Measurements from ENCODE around the gene LZTS3. TPM values are rescaled to one million over a fixed set of nuclear protein-coding genes. Genes with fewer than 3 reads are reported as not detected.

LZTS3 gene
- total and polyA plus RNA-seq, 10 of the 15 experiments (the other 5 are each of a cell fraction or from before 2014, with no cell fraction given), result 0.03 to 0.90 (median 0.22) TPM

GRCh38 chr20:3123542-3123941, 49.8 kb downstream of the LZTS3 start:
- SMC1A ChIA-PET (ENCODE audit: uncharacterized antibody, unreplicated experiment), result no interaction called here
- Histone ChIP-seq H2AFZ (ENCODE audit: control insufficient read depth, low read depth, low read length) (no peak overlapping the region), H3K9me3 (replicated peaks; ENCODE audit: control insufficient read depth, insufficient read depth, low read length) (peaks cover 6% of the 10 kb centered on the region; the same call in 2 of the 3 replicates), H3K4me1 (ENCODE audit: control insufficient read depth, insufficient read depth, low read length) (no peaks in the 10 kb centered on the region), H3K4me3 (no peak overlapping the region), H3K27ac (ENCODE audit: control insufficient read depth, insufficient read depth) (no peak overlapping the region), H3K36me3 (ENCODE audit: control insufficient read depth in 2 of 2, insufficient read depth in 2 of 2, low read length in 1 of 2) (peaks cover 6% of the 10 kb centered on the region in 2 experiments; a peak in 3 of 4 replicates), H3K27me3 (replicated peaks in 1 of 2; ENCODE audit: control insufficient read depth in 2 of 2, insufficient read depth in 2 of 2, low read length in 1 of 2) (no peaks in the 10 kb centered on the region), H4K20me1 (ENCODE audit: control insufficient read depth, insufficient read depth) (no peaks in the 10 kb centered on the region), H3K9ac (ENCODE audit: control insufficient read depth, insufficient read depth, low read length) (no peak overlapping the region), H3K4me2 (ENCODE audit: control insufficient read depth, insufficient read depth) (no peak overlapping the region), H3K79me2 (ENCODE audit: control insufficient read depth, insufficient read depth, low read length) (no peaks in the 10 kb centered on the region)
- WGBS (ENCODE audit: insufficient coverage, insufficient replicate concordance, low lambda C conversion rate, missing lambda C conversion rate), result 94% methylated on average over 1 of the region's 1 CpG
- intact Hi-C loops (cut with micrococcal nuclease; ENCODE audit: unreplicated experiment), result no loop called here
- POLR2A ChIA-PET, result no interaction called here
- no peak for ATAC-seq
- in situ Hi-C loops (cut with MboI), result no loop called here
- no TSS peak for BruUV-seq (replicated peaks)
- RAD21 ChIA-PET (ENCODE audit: unreplicated experiment), result no interaction called here
- CTCF ChIA-PET, result interaction anchor here (1.1 kb wide), 1 partner anchor 10 kb away, joined by 3 read pairs; no protein-coding TSS in a partner anchor
- no peak for FAIRE-seq
- DNase-seq (ENCODE audit: low read depth, low spot score), result no peak
- TF ChIP-seq BACH1 (IDR thresholded peaks at IDR 0.05; ENCODE audit: borderline replicate concordance), result no peak
- TF ChIP-seq ZSCAN29 (IDR thresholded peaks at IDR 0.05), result no peak

- Histone ChIP-seq H4K20me1 (ENCODE audit: control insufficient read depth, insufficient read depth) (no peaks in the 10 kb centered on the region), H3K9me3 (replicated peaks; ENCODE audit: control insufficient read depth, insufficient read depth, low read length) (peaks cover 6% of the 10 kb centered on the region; the same call in 2 of the 3 replicates), H3K27me3 (replicated peaks in 1 of 2; ENCODE audit: control insufficient read depth in 2 of 2, insufficient read depth in 2 of 2, low read length in 1 of 2) (no peaks in the 10 kb centered on the region), H3K4me1 (ENCODE audit: control insufficient read depth, insufficient read depth, low read length) (no peaks in the 10 kb centered on the region), H3K9ac (ENCODE audit: control insufficient read depth, insufficient read depth, low read length) (no peak overlapping the region), H3K27ac (ENCODE audit: control insufficient read depth, insufficient read depth) (no peak overlapping the region), H3K79me2 (ENCODE audit: control insufficient read depth, insufficient read depth, low read length) (no peaks in the 10 kb centered on the region), H3K36me3 (ENCODE audit: control insufficient read depth in 2 of 2, insufficient read depth in 2 of 2, low read length in 1 of 2) (peaks cover 6% of the 10 kb centered on the region in 2 experiments; a peak in 3 of 4 replicates), H2AFZ (ENCODE audit: control insufficient read depth, low read depth, low read length) (no peak overlapping the region), H3K4me3 (no peak overlapping the region), H3K4me2 (ENCODE audit: control insufficient read depth, insufficient read depth) (no peak overlapping the region)
- RAD21 ChIA-PET (ENCODE audit: unreplicated experiment), result interaction anchor here (1.1 kb wide), 1 partner anchor 194 kb away, joined by 3 read pairs; no protein-coding TSS in a partner anchor
- ATAC-seq (no peak), FAIRE-seq (no peak), DNase-seq (ENCODE audit: low read depth, low spot score) (no peak)
- intact Hi-C loops (cut with micrococcal nuclease; ENCODE audit: unreplicated experiment) (no loop called here), in situ Hi-C loops (cut with MboI) (no loop called here)
- WGBS (ENCODE audit: insufficient coverage, insufficient replicate concordance, low lambda C conversion rate, missing lambda C conversion rate), result 92% methylated on average over 12 of the region's 12 CpGs
- POLR2A ChIA-PET, result no interaction called here
- SMC1A ChIA-PET (ENCODE audit: uncharacterized antibody, unreplicated experiment), result no interaction called here
- CTCF ChIA-PET, result no interaction called here
- no TSS peak for BruUV-seq (replicated peaks)
- TF ChIP-seq SPI1 (IDR thresholded peaks at IDR 0.05; ENCODE audit: borderline replicate concordance, insufficient read depth, low read depth, low read length) (peak; percentile 27; the same call in 1 of the 2 replicates), TCF12 (IDR thresholded peaks at IDR 0.05; ENCODE audit: low read depth, low read length) (no peak)
These were observed 51.3 kb downstream of the LZTS3 start for GRCh38 chr20:3121955-3122610.
